GM20000 (cell line): ENCODE data around the gene MAGEA4.

Experiments used
- DNase-seq: peaks from one replicate; pipeline ENCODE4 v3.0.0; 2012; ENCODE audit warnings: low spot score
- TF ChIP-seq, protein P1 (sequence below): IDR thresholded peaks from 2 replicates; pipeline ENCODE4 v1.5.1; 2012; ENCODE audit warnings: mild to moderate bottlenecking, control low read depth; ENCODE audit errors: extremely low read depth, missing control alignments

MAGEA4 gene

DNA sequence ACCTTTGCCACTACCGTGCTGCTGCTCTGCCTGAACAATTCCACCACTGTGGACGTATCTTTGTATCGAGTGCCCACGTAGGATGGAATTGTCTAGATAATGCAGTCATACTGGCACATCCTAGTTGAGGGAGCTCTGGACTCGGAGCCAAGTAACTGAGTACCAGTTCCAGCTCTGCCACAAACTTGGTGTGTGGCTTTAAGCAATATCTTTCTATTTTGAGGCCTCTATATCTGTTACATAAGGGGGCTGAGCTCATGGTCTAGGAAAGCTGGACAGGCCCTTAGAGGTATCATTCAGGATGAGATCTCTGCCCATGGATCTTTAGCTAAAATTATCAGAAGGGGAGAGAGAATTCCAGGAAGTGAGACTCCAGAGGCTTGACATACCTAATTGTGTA, 49.3 kb downstream of the MAGEA4 start:
- no peak for DNase-seq
- TF ChIP-seq, protein P1, sequence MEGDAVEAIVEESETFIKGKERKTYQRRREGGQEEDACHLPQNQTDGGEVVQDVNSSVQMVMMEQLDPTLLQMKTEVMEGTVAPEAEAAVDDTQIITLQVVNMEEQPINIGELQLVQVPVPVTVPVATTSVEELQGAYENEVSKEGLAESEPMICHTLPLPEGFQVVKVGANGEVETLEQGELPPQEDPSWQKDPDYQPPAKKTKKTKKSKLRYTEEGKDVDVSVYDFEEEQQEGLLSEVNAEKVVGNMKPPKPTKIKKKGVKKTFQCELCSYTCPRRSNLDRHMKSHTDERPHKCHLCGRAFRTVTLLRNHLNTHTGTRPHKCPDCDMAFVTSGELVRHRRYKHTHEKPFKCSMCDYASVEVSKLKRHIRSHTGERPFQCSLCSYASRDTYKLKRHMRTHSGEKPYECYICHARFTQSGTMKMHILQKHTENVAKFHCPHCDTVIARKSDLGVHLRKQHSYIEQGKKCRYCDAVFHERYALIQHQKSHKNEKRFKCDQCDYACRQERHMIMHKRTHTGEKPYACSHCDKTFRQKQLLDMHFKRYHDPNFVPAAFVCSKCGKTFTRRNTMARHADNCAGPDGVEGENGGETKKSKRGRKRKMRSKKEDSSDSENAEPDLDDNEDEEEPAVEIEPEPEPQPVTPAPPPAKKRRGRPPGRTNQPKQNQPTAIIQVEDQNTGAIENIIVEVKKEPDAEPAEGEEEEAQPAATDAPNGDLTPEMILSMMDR, result no peak

DNA sequence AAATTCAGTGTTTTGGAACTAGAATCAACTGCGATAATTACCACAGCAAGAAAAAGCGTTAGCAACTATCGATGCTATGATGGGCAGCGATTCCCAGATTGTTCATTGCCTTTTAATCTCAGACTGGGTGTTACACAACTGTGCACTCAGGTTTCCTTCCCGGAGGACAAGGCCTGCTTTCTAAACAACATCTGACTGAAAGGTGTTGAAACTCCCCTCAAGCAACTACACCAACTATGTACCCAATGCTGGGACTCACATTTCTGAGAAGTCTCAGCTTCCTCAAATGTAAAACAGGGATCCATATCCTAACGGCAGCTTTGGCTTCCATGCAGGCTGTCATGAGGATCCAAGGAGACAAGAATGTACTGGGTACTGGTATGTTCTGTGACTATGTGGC, 53.5 kb downstream of the MAGEA4 start:
- no peak for DNase-seq
- TF ChIP-seq, protein P1, result no peak

DNA sequence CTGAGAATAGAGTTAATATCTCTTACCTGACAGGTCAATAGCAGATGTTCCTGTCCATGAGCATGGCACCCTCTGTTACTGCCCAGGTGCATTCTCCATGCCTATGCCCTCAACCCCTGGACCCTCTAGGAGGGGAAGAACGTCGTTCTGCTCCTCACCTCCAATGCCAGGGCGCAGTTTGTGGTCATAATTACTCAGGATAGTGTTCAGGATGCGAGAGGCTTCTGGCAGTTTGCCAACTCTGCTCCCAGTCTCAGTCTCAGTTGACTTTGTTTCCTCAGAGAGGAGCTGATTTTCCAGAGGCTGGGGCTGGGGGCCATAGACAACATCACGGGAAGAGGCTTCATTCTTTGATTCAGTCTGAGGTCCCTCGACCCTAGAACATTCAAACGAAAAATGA, 57.3 kb downstream of the MAGEA4 start:
- TF ChIP-seq, protein P1, result no peak
- DNase-seq, result no peak

DNA sequence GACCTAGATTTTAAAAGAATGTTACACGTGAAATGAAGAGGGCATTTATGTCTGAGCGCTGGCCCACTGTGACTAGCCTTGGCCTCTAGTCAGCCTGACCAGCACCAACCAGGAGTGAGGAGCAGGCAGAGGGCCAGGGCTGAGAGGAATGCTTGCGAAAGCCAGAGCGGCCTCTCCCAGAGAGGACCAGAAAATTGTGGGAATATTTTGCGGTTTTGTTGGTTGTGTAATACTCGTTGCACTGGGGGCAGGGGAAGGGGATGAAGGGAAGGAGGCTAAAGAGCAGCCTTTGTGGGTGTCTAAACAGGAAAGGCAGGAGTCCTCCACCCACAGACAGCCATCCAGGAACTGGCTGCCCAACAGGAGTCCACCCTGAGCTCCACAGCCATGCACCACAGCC, 58.0 kb downstream of the MAGEA4 start:
- no peak for DNase-seq
- TF ChIP-seq, protein P1, result no peak

DNA sequence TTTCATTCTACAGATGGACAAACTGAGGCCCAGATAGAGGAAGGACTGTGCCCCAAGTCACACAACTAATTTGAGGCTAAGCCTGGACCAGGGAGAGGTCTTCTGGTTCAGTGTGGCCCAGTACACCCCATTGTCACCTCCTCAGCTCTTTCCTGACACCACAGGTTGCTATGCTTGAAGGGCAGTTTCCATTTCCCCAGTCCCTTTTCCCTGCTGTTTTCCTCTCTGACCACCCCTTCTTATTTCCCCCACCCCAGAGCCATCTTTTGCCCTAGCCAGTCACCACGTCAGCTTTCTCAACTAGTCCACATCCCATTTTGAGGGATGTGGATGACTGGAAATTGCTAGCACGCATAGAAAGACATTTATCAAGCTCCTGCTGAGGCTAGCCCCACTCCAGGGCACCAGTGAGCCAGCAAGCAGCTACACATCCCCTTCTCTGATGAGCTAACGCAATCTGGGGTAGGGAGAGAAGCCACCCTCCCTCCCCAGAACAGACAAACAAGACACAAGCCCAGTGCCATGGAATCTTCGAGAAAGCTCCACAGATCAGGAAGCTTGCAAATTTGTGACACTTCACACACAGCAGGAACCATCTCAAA, 60.5 kb downstream of the MAGEA4 start:
- no peak for DNase-seq
- TF ChIP-seq, protein P1, result no peak

DNA sequence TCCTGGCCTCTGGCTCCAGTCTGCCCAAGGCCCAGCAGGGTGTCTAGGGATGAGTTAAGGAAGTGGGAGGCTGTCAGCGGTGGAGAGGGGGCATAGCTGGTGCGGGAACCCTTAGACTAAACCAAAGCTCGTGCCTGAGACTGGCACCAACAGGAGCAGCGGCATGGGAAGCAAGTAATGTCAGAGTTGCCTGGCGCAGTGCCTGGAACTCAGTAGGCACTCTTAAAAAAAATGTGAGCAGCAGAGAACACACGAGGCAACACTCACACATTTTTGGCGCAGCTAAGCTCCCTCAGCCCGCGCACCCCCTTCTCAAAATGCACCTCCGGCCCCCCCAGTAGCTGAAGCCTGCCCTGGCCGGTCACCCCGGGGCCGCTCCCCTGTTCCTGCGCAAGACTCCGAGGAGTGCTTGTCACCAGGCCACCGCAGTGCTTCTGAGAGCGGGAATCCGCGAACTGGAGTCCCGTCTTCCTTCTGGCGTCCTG, 61.2 kb downstream of the MAGEA4 start:
- DNase-seq, result no peak

More for the DNA sequence above, 61.2 kb downstream of the MAGEA4 start:
- TF ChIP-seq, protein P1, result no peak
